NCI-H2081 (cell line): ENCODE results near the gene ABCB4.
"Not testable (repeated sequence)": the region's sequence is repeated elsewhere in the genome, so short reads cannot be mapped to it uniquely, and the experiment has no call there.

Experiments
- DNase-seq, 2 experiments: peaks; one replicate each; lab custom pipeline; 2025; lab: John Stamatoyannopoulos, UW

The ABCB4 gene

GRCh38 chr7:87474533-87475358 lies 734 bp downstream of the ABCB4 start:
- DNase-seq = no peak

GRCh38 chr7:87473986-87474385 lies 1.5 kb downstream of the ABCB4 start:
- DNase-seq = no peak

- DNase-seq = no peak
Observed at GRCh38 chr7:87473192-87473591, 2.3 kb downstream of the ABCB4 start.

- DNase-seq = no peak
Observed at GRCh38 chr7:87471473-87471872, 4.0 kb downstream of the ABCB4 start.

GRCh38 chr7:87469204-87469603 lies 6.3 kb downstream of the ABCB4 start:
- not testable (repeated sequence) for DNase-seq

DNA sequence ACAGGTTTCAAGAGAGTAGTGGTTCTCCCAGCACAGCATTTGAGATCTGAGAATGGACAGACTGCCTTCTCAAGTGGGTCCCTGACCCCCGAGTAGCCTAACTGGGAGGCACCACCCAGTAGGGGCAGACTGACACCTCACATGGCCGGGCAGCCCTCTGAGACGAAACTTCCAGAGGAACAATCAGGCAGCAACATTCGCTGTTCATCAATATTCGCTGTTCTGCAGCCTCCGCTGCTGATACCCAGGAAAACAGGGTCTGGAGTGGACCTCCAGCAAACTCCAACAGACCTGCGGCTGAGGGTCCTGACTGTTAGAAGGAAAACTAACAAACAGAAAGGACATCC lies 10.0 kb downstream of the ABCB4 start:
- DNase-seq = not testable (repeated sequence)

- peak in 1 of 2 experiments; percentile 22 for DNase-seq
Observed at GRCh38 chr7:87464830-87465533, 10.5 kb downstream of the ABCB4 start.

- no peak for DNase-seq
Observed at GRCh38 chr7:87463982-87464381, 11.5 kb downstream of the ABCB4 start.

- not testable (repeated sequence) for DNase-seq
Observed at GRCh38 chr7:87460444-87460843, 15.0 kb downstream of the ABCB4 start.

GRCh38 chr7:87459941-87460340 lies 15.5 kb downstream of the ABCB4 start:
- no peak for DNase-seq

DNA sequence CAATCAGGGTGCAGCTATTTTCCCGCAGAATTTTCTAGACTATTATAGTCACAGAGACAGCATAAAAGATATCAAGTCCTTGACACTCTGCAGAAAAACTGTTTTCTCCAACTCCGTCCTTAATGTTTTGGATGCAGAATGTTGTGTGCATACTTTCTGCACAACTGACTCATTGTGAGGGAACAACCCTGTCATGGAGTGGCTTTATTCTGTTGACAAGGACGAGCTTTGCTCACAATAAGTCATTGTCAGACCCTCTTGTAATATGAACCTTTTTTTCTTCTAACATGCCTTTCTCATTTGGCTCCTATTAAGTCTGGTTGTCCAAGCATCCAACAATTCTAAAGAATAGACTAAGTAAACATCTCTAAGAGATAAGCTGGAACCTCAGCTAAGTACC lies 17.3 kb downstream of the ABCB4 start:
- DNase-seq = no peak

DNA sequence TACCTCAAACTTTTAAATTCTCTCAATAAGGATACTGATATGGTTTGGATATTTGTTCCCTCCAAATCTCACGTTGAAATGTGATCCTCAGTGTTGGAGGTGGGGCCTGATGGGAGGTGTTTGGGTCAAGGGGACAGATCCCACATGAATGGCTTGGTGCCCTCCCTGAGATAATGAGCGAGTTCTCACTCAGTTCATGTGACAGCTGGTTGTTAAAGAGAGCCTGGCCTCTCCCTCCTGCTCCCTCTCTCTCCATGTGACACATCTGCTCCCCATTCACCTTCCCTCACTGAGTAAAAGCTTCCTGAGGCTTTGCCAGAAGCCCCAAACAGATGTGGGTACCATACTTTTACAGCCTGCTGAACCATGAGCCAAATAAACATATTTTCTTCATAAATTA lies 19.2 kb downstream of the ABCB4 start:
- no peak for DNase-seq

- no peak for DNase-seq
Observed at GRCh38 chr7:87452279-87452678, 23.2 kb downstream of the ABCB4 start.

- DNase-seq = no peak
Observed at GRCh38 chr7:87451187-87451586, 24.3 kb downstream of the ABCB4 start.

- no peak for DNase-seq
Observed at GRCh38 chr7:87450706-87451105, 24.8 kb downstream of the ABCB4 start.

- peak; percentile 82 to 95 for DNase-seq
Observed at GRCh38 chr7:87448388-87448787, 27.1 kb downstream of the ABCB4 start.

DNA sequence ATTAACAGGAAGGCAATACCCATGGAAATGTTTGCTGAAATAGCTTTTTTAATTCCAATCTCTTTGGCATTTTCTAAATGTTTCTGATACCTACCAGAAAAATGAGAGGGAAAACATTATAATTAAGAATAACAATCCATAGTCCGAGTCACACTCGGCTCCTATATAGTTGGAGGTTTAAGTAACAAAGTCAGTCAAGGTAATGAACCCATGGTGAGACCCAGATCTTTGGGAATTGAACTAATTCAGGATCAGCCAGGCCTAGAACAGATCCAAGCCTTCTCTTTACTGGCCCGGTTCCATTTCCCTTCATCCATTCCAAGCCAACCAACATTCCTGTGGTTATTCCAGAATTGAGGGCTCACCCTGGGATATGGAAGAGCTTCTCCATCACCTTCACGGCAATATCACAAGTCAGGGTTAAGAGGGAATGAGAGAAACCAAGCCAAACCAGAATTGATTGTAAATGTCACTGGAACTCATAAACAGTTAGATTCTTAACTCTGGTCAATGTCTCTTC lies 28.3 kb downstream of the ABCB4 start:
- DNase-seq = no peak

GRCh38 chr7:87445897-87446296 lies 29.6 kb downstream of the ABCB4 start:
- no peak for DNase-seq

DNA sequence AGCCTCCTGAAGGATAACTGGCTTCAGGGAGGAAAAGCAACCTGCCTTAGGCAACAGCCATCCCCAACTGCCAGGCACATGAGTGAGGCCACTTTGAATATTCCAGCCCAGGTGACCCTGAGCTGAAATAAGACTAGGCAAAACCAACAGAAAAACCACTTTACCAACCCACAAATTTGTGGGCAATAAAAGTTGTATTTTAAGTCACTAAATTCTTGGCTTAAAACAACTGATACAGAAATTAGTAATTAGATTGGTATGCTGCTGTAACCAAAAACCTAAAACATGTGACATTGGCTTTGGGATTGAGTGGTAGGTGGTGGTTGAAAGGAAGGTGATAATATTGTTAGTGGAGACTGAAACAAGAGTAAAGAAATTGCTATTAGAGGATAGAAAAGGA lies 39.9 kb downstream of the ABCB4 start:
- no peak for DNase-seq

- DNase-seq = no peak
Observed at GRCh38 chr7:87432536-87432935, 42.9 kb downstream of the ABCB4 start.

- no peak for DNase-seq
Observed at GRCh38 chr7:87427288-87427687, 48.2 kb downstream of the ABCB4 start.

- DNase-seq = no peak
Observed at GRCh38 chr7:87426160-87426559, 49.3 kb downstream of the ABCB4 start.

- DNase-seq = no peak
Observed at GRCh38 chr7:87424075-87424474, 51.4 kb downstream of the ABCB4 start.
